HEK293T (cell line): Measurements from ENCODE around the gene PLEKHA6.

Experiments used
- CTCF ChIA-PET: fragments of 350-600 bp; formaldehyde crosslinking; extraction: SDS; loops from one replicate; lab custom pipeline; 2021; ENCODE audit warnings: antibody characterized with exemption, inconsistent platforms; lab: Yijun Ruan, JAX
- POLR2A ChIA-PET: fragments of 350-600 bp; formaldehyde crosslinking; extraction: SDS; loops from one replicate; lab custom pipeline; 2020; ENCODE audit warnings: antibody characterized with exemption, inconsistent platforms; lab: Yijun Ruan, JAX
- DNase-seq: peaks from one replicate; pipeline ENCODE4 v3.0.0; 2012; ENCODE audit warnings: mixed read lengths; ENCODE audit errors: extremely low spot score
- ARNT ChIP-seq: fragments of 450-650 bp; IDR thresholded peaks from 2 replicates; pipeline ENCODE4 v1.6.1; 2017; ENCODE audit warnings: mild to moderate bottlenecking
- BHLHE40 ChIP-seq: fragments of 450-650 bp; IDR thresholded peaks from 2 replicates; pipeline ENCODE4 v1.6.1; 2016; ENCODE audit warnings: mild to moderate bottlenecking, moderate library complexity, borderline replicate concordance
- CTBP1 ChIP-seq: fragments of 450-650 bp; IDR thresholded peaks from 2 replicates; pipeline ENCODE4 v1.6.1; 2016; ENCODE audit warnings: borderline replicate concordance
- ELF4 ChIP-seq: fragments of 450-650 bp; IDR thresholded peaks from 2 replicates; pipeline ENCODE4 v1.6.1; 2017; ENCODE audit warnings: antibody characterized with exemption
- FOXA1 ChIP-seq: fragments of 450-650 bp; IDR thresholded peaks from 2 replicates; pipeline ENCODE4 v1.6.1; 2016; ENCODE audit warnings: mild to moderate bottlenecking
- FOXK2 ChIP-seq: fragments of 450-650 bp; IDR thresholded peaks from 2 replicates; pipeline ENCODE4 v1.6.1; 2016; ENCODE audit warnings: mild to moderate bottlenecking
- FOXM1 ChIP-seq: fragments of 450-650 bp; IDR thresholded peaks from 2 replicates; pipeline ENCODE4 v1.6.1; 2017; ENCODE audit warnings: mild to moderate bottlenecking, borderline replicate concordance
- HDGF ChIP-seq: fragments of 450-650 bp; IDR thresholded peaks from 2 replicates; pipeline ENCODE4 v1.6.1; 2017; ENCODE audit warnings: antibody characterized with exemption, borderline replicate concordance
- L3MBTL2 ChIP-seq: fragments of 450-650 bp; conservative IDR thresholded peaks from 2 replicates; pipeline ENCODE4 v1.6.1; 2016; ENCODE audit warnings: mild to moderate bottlenecking
- LEF1 ChIP-seq: fragments of 450-650 bp; IDR thresholded peaks from 2 replicates; pipeline ENCODE4 v1.6.1; 2017; ENCODE audit warnings: mild to moderate bottlenecking, borderline replicate concordance
- NFRKB ChIP-seq: fragments of 450-650 bp; IDR thresholded peaks from 2 replicates; pipeline ENCODE4 v1.6.1; 2016; ENCODE audit warnings: mild to moderate bottlenecking, moderate library complexity
- SP1 ChIP-seq: fragments of 450-650 bp; IDR thresholded peaks from 2 replicates; pipeline ENCODE4 v1.6.1; 2017
- SUZ12 ChIP-seq: fragments of 450-650 bp; IDR thresholded peaks from 2 replicates; pipeline ENCODE4 v1.6.1; 2016; ENCODE audit warnings: mild to moderate bottlenecking
- TARDBP ChIP-seq: fragments of 450-650 bp; IDR thresholded peaks from 2 replicates; pipeline ENCODE4 v1.6.1; 2016
- ZNF384 ChIP-seq: fragments of 450-650 bp; IDR thresholded peaks from 2 replicates; pipeline ENCODE4 v1.6.1; 2016
- TF ChIP-seq, protein P1 (sequence below): fragments of 450-650 bp; IDR thresholded peaks from 2 replicates; pipeline ENCODE4 v1.6.1; 2016

PLEKHA6 gene

DNA sequence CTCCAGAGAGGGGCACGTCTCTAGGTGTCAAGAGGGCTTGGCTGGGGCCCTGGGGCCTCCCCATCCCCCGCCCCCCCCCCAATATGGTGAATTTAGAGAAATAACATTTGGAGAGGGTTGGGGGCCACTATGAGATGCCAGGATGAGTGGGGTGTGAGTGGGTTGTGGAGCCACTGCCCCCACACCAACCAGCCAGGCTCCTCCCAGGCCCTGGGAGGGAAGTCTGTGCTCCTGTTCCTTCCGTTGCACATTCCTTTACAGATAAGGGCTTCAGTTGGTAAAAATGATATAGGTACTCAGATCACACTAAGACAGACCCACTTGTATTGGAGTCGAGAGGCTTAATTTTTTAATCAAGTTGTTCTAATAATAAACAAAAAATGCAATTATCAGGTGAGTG lies 585 bp upstream of the PLEKHA6 start:
- POLR2A ChIA-PET = interaction anchor here (1.1 to 2.6 kb wide), 2 partner anchors 193 to 209 kb away, joined by 3 to 9 read pairs; partner anchors contain the start of gene ETNK2
- CTCF ChIA-PET = interaction anchor here (0.6 to 1.9 kb wide), 4 partner anchors 10 to 102 kb away, joined by 3 to 7 read pairs (median 3); no protein-coding TSS in a partner anchor
- TF ChIP-seq NFRKB (no peak), ARNT (no peak), FOXA1 (no peak), ZNF384 (no peak), FOXM1 (no peak), HDGF (no peak), ELF4 (no peak), SP1 (no peak)
- DNase-seq = no peak

DNA sequence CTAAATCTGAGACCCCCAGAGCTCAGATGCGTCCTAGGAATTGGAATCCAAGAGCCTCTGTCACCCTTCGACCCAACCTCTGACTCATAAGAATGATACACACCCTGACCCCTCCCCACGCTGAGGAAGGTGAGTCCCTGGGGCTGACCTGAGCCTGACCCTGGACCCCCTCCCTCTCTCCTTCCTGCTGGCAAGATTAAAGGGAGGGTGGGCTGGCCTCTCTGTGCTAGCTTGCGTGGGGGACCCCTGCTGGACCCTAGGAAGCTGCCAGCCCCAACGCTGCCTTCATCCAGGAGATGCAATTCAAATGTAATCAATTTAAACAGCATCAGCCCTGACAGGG lies 627 bp downstream of the PLEKHA6 start:
- POLR2A ChIA-PET = no interaction called here
- CTCF ChIA-PET = interaction anchor here (0.9 to 1.6 kb wide), 2 partner anchors 101 to 105 kb away, joined by 3 to 4 read pairs; no protein-coding TSS in a partner anchor

DNA sequence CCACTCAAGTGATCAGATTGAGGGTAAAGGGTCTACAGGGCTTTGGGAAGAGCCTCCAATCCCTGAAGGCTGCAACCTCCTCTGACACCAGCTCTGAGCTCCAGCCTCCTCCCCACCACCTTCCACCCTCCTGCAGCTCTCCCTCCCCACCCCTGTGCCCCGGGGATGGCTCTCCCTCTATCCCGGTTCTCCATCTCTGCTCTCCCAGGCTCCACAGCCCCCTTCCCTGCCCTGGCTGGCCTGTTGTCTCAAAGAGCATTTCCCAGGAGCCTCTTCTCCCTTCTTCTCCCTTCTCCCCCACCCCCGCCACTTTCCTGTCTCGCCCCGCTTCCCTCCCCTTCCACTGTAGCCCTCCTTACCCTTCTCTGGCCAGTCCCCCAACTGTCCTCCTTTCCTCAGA lies 1.1 kb downstream of the PLEKHA6 start:
- CTCF ChIA-PET = interaction anchor here (1.6 kb wide), 1 partner anchor 100 kb away, joined by 4 read pairs; no protein-coding TSS in a partner anchor
- no peak for DNase-seq
- POLR2A ChIA-PET = no interaction called here
- TF ChIP-seq SUZ12 = no peak
- TF ChIP-seq NFRKB = no peak
- TF ChIP-seq, protein P1, sequence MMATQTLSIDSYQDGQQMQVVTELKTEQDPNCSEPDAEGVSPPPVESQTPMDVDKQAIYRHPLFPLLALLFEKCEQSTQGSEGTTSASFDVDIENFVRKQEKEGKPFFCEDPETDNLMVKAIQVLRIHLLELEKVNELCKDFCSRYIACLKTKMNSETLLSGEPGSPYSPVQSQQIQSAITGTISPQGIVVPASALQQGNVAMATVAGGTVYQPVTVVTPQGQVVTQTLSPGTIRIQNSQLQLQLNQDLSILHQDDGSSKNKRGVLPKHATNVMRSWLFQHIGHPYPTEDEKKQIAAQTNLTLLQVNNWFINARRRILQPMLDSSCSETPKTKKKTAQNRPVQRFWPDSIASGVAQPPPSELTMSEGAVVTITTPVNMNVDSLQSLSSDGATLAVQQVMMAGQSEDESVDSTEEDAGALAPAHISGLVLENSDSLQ = no peak
- no peak for TF ChIP-seq HDGF
- TF ChIP-seq L3MBTL2 = no peak

More for the DNA sequence above, 627 bp downstream of the PLEKHA6 start:
- no peak for TF ChIP-seq SUZ12
- TF ChIP-seq FOXA1 = no peak
- no peak for TF ChIP-seq LEF1
- TF ChIP-seq, protein P1 = no peak
- no peak for TF ChIP-seq FOXK2
- no peak for TF ChIP-seq HDGF
- TF ChIP-seq TARDBP = no peak
- TF ChIP-seq BHLHE40 = no peak
- TF ChIP-seq ZNF384 = no peak
- no peak for TF ChIP-seq ELF4
- no peak for TF ChIP-seq ARNT
- DNase-seq = no peak

DNA sequence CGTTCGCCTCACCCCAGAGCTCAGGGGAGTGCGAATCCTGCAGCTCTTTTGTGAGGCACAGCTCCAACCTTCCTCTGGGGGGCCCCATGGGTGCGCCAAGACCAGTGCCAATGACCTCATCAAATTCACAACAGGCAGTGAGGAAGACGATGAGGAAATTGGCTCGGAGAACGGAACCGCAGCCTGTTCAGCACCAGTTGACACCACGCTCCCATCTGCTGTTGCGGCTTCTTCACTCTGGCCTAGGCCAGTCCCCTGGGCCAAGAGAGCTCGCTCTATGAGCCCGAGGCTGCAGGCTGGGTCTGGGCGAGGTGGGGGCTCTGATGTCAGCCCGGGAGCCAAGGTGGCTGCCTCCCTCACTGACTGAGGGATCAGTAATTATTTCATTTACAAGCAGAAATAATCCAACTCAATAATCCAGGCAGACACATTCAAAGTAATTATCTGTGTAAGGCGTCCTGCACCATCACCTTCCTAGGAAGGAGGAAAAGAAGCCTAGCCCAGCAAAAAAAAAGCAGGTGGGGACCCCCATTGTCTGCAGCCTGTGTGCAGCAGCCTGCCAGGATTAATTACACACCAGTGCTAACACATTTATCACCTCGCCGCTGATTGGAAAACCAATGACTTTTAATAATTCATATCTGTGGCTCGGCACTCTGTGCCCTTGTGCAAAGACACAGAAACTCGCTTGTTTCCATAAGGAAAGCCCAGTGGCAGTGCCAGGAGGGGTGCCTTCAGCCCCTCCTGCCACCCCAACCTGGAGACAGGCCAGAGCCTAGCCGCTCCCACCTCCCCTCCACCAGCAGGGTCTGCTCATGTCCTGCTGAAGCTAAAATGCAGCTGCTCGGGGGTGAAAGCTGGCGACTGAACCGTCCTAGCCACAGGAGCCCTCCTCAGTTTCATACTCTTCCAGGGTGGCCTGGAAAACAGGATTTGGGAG lies 1.9 kb downstream of the PLEKHA6 start:
- ChIA-PET POLR2A (interaction anchor here (0.6 kb wide), 1 partner anchor 206 kb away, joined by 3 read pairs; the partner anchor contains the start of gene ETNK2), CTCF (interaction anchor here (1.6 kb wide), 1 partner anchor 198 kb away, joined by 3 read pairs; no protein-coding TSS in a partner anchor)
- no peak for DNase-seq
- TF ChIP-seq FOXK2 (no peak), FOXM1 (no peak), TARDBP (no peak), ARNT (no peak), HDGF (no peak), SP1 (no peak), FOXA1 (no peak), BHLHE40 (no peak), ELF4 (no peak), SUZ12 (no peak), NFRKB (no peak), L3MBTL2 (no peak), LEF1 (no peak), ZNF384 (no peak), CTBP1 (no peak)
- TF ChIP-seq, protein P1 = no peak

DNA sequence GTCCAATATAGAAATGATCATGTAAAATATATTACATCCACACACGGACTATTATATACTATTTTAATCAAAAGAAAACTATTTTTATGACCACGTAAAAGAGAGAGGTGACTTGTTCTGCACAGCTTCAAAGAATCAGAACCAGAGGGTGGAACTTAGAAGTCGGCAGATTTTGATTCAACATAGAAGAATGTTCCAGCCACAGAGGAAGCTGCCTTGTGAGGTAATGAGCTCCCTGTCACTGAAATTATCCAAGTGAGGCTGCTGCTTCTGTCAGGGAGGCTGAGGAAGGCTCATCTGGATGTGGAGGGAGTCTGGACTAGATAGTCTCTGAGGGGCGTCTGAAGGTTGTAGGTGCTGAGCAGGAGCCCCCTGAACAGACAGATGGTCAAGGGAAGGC lies 2.7 kb downstream of the PLEKHA6 start:
- TF ChIP-seq L3MBTL2 = no peak
- no peak for TF ChIP-seq LEF1
- TF ChIP-seq NFRKB = no peak
- no peak for TF ChIP-seq FOXA1
- TF ChIP-seq SUZ12 = no peak
- TF ChIP-seq BHLHE40 = no peak
- no peak for TF ChIP-seq FOXM1
- TF ChIP-seq HDGF = no peak
- no peak for TF ChIP-seq ZNF384
- TF ChIP-seq TARDBP = no peak
- TF ChIP-seq ARNT = no peak
- TF ChIP-seq ELF4 = no peak

DNA sequence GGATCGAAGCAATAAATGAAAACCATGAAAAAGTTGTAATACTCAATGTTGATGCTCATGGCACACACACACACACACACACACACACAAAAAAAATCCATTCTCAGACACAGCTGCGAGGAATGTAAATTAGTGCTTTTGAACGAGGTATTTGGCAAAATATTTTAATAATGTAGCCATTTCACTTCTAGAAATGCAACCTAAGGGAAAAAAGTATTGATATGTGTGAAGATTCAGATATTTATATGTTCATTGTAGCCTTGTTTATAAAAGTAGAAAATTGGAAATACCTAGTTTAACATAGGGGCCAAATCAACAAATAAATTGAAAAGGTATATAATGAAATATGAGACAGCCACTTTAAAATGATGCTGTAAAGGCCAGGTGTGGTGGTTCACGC lies 3.8 kb downstream of the PLEKHA6 start:
- POLR2A ChIA-PET = no interaction called here
- TF ChIP-seq BHLHE40 (no peak), CTBP1 (no peak), FOXK2 (no peak), SUZ12 (no peak), TARDBP (no peak)
- CTCF ChIA-PET = no interaction called here
- DNase-seq = no peak

More for the DNA sequence above, 2.7 kb downstream of the PLEKHA6 start:
- CTCF ChIA-PET = interaction anchor here (1.6 kb wide), 1 partner anchor 197 kb away, joined by 3 read pairs; no protein-coding TSS in a partner anchor
- POLR2A ChIA-PET = interaction anchor here (0.6 to 0.7 kb wide), 2 partner anchors 58 to 205 kb away, joined by 3 read pairs; partner anchors contain the start of gene ETNK2
- no peak for DNase-seq
